Endothelial cell (in vitro differentiated cells): Measurements from ENCODE around the gene ZAP70. TPM values are rescaled to one million over a fixed set of nuclear protein-coding genes. Genes with fewer than 3 reads are reported as not detected.

Experiments used
- DNase-seq: peaks from one replicate; pipeline ENCODE4 v3.0.0; 2021; ENCODE audit warnings: low spot score
- H3K27ac Mint-ChIP-seq: one replicate; pipeline ENCODE4 v1.8.0; 2021; ENCODE audit warnings: mixed read lengths, inconsistent platforms; ENCODE audit not compliant: unreplicated experiment
- H3K27me3 Mint-ChIP-seq: one replicate; pipeline ENCODE4 v1.8.0; 2021; ENCODE audit warnings: mild to moderate bottlenecking, moderate library complexity, mixed read lengths, inconsistent platforms; ENCODE audit not compliant: unreplicated experiment
- H3K36me3 Mint-ChIP-seq: one replicate; pipeline ENCODE4 v1.8.0; 2021; ENCODE audit warnings: mild to moderate bottlenecking, low read depth, mixed read lengths, inconsistent platforms; ENCODE audit not compliant: unreplicated experiment
- H3K4me1 Mint-ChIP-seq: one replicate; pipeline ENCODE4 v1.8.0; 2021; ENCODE audit warnings: mild to moderate bottlenecking, mixed read lengths, inconsistent platforms; ENCODE audit not compliant: unreplicated experiment
- H3K4me3 Mint-ChIP-seq: one replicate; pipeline ENCODE4 v1.8.0; 2021; ENCODE audit warnings: mild to moderate bottlenecking, mixed read lengths, inconsistent platforms; ENCODE audit not compliant: unreplicated experiment
- H3K9me3 Mint-ChIP-seq: one replicate; pipeline ENCODE4 v1.8.0; 2021; ENCODE audit warnings: mixed read lengths, inconsistent platforms; ENCODE audit not compliant: unreplicated experiment
- total RNA-seq: library from RNA; stranded (reverse); fragmentation: NEBNext Ultra II Directional; extraction: Animal tissue kit (Norgen Biotek cat#: 25700); gene quantifications from one replicate; pipeline ENCODE4 v1.2.1, GENCODE V29; 2021; ENCODE audit not compliant: unreplicated experiment
- TF ChIP-seq, protein P1 (sequence below): fragments of 200-600 bp; sonication (generic); IDR thresholded peaks from one replicate; pipeline ENCODE4 v1.5.0; 2021; ENCODE audit warnings: antibody characterized with exemption; ENCODE audit not compliant: unreplicated experiment

ZAP70 gene
- total RNA-seq, 1 donor from 2014 or later, result 93.4 TPM

DNA sequence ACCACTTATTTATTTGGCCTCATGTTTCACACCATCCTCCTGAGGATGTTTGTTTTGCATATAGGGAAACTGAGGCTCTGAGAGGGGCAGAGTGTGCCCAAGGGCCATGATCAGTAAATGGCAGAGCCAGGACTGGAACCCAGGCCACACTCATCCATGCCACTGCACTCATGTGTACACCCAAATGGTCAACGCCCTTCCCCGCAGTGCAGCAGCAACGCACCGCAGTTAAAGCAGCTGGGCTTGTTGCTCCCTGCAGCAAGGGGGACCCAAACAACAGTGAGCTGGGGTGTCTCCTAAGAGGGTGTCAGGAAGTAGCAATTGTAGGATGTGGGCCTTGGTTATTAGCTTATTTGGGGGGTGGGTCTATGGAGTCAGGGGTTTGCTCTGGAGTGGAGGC lies 36.6 kb downstream of the ZAP70 start:
- TF ChIP-seq, protein P1, sequence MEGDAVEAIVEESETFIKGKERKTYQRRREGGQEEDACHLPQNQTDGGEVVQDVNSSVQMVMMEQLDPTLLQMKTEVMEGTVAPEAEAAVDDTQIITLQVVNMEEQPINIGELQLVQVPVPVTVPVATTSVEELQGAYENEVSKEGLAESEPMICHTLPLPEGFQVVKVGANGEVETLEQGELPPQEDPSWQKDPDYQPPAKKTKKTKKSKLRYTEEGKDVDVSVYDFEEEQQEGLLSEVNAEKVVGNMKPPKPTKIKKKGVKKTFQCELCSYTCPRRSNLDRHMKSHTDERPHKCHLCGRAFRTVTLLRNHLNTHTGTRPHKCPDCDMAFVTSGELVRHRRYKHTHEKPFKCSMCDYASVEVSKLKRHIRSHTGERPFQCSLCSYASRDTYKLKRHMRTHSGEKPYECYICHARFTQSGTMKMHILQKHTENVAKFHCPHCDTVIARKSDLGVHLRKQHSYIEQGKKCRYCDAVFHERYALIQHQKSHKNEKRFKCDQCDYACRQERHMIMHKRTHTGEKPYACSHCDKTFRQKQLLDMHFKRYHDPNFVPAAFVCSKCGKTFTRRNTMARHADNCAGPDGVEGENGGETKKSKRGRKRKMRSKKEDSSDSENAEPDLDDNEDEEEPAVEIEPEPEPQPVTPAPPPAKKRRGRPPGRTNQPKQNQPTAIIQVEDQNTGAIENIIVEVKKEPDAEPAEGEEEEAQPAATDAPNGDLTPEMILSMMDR, result no peak
- Mint-ChIP-seq H3K27ac (no peak overlapping the region), H3K4me1 (peaks cover 9% of the 10 kb centered on the region), H3K9me3 (no peaks in the 10 kb centered on the region), H3K36me3 (peaks cover 9% of the 10 kb centered on the region), H3K27me3 (no peaks in the 10 kb centered on the region), H3K4me3 (no peak overlapping the region)
- DNase-seq, result no peak

GRCh38 chr2:97751752-97752151 lies 38.4 kb downstream of the ZAP70 start:
- Mint-ChIP-seq H3K27ac (no peak overlapping the region), H3K4me3 (no peak overlapping the region), H3K36me3 (peaks cover 13% of the 10 kb centered on the region), H3K9me3 (no peaks in the 10 kb centered on the region), H3K4me1 (peaks cover 6% of the 10 kb centered on the region), H3K27me3 (peaks cover 2% of the 10 kb centered on the region)
- DNase-seq, result no peak
- TF ChIP-seq, protein P1, result no peak

DNA sequence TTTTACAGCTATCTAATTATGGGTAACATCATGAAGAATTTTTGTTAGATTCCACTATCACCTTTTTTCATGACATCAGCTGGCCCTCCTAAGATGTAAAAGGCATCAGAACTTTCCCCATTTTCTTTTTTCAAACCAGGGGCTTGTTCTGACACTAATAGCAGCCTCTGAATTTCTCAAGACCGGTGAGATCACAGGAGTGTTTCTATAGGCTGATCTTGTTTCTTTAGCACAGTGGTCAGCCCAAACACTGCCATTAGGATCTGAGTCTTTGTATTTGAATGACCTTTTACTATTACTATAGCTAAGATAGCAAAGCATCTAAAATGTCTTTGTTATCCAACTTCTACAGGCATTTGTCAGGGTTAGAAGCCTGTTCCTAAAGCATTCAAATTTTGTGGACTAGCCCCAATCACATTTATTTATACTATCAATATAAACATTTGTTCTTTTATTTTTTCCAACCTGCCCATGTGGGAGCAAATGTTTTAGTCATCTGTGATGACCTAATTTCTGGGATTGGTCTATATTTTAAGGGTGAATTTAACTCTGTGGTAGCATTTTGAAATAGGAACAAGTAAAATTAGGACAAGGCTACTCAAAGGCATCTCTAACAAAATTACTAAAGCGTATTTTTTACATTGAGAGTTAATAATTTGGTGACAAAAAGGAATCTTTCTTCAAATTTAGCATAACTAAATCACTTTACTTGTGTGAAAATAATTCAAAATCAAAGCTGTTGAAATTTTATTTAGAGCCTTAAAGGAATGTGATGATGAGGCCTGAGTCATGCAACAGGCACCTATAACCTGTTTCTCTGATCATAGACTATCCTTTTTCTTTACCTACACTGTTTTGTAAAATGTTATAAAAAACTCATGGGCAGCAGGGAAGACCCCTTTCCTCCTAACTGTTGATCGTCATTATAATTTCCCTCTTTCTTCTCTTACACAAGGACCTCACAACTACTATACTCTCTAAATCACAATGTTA lies 39.3 kb downstream of the ZAP70 start:
- TF ChIP-seq, protein P1, result no peak
- Mint-ChIP-seq H3K27me3 (peaks cover 2% of the 10 kb centered on the region), H3K36me3 (peaks cover 9% of the 10 kb centered on the region), H3K4me1 (peaks cover 6% of the 10 kb centered on the region), H3K27ac (no peak overlapping the region), H3K4me3 (no peak overlapping the region), H3K9me3 (no peaks in the 10 kb centered on the region)
- no peak for DNase-seq

GRCh38 chr2:97754690-97755346 lies 41.4 kb downstream of the ZAP70 start:
- Mint-ChIP-seq H3K36me3 (peaks cover 13% of the 10 kb centered on the region), H3K4me1 (peaks cover 5% of the 10 kb centered on the region), H3K4me3 (no peak overlapping the region), H3K27me3 (peaks cover 2% of the 10 kb centered on the region), H3K9me3 (no peaks in the 10 kb centered on the region), H3K27ac (no peak overlapping the region)
- TF ChIP-seq, protein P1, result no peak
- no peak for DNase-seq

DNA sequence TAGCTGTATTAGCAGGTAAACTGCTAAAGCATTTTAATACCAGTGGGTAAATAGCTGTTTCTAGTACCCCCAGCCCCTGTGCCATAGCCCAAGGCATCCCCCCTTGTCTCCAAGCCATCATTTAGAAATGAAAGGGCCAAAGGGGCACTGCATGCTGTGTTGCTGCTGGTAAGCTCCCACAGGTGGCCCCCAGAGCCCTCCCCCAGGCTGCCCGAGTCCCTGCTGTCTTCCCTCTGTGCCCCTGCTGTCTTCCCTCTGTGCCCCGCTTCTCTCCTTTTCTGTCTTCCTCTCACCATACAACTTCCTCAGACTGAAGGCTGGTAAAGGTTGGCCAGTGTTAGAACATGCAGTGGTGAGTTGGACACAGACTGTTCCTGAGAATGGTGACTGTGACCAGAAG lies 42.1 kb downstream of the ZAP70 start:
- peaks cover 20% of the 10 kb centered on the region for H3K36me3 Mint-ChIP-seq

More for the DNA sequence above, 42.1 kb downstream of the ZAP70 start:
- Mint-ChIP-seq H3K27ac (no peak overlapping the region), H3K9me3 (no peaks in the 10 kb centered on the region), H3K4me3 (no peak overlapping the region), H3K4me1 (peaks cover 8% of the 10 kb centered on the region), H3K27me3 (peaks cover 2% of the 10 kb centered on the region)
- DNase-seq, result no peak
- TF ChIP-seq, protein P1, result no peak
